ENCODE results near the gene FAM168B.

The FAM168B gene

DNA sequence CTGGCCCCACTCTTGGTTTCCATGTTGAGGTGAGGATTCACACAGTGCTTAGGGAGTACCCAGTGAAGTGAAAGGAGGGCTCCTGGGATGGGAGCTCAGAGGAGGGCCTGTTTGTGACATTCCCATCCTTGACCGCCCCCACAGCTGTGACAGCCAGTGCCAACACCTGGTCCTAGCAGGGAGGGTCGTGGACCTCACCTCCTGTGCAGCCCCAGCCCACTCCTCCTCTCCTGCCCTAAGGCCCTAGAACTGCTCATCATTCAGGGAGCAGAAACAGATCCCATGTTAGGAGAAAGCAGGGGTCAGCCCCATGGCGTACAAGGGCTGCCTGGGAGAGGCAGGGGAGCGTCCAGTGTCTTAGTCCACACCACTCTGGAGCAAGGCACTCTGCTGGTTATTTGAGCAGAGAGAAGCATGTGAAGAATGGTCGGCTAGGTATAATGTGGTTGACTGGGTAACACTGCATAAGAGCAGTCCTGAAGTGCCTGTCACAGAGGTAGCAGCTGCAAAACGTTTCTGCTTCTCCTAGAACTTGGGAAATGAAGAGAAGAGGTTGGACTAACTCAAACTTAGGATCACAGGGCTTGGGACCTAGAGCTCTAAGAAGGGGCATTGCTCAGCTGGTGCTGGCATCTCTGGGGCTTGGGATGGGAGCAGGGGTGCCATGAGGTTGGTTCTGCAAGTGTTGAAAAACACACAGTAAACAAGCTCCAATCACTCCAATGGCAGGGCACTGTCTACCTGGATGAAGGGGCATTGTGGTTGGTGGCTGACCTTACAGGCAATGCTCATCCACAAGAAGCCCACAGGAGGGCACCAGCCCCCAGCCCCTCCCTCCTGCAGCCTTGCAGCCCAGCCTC is 55.6 kb downstream of the FAM168B start:
- H3K4me3 ChIP-seq (ENCODE audit: low read depth, low read length), result no peak overlapping the region
- TF ChIP-seq CTCF (IDR thresholded peaks at IDR 0.05; ENCODE audit: control insufficient read depth, extremely low read depth, insufficient read depth), result no peak
- DNase-seq (ENCODE audit: low read depth), result no peak

DNA sequence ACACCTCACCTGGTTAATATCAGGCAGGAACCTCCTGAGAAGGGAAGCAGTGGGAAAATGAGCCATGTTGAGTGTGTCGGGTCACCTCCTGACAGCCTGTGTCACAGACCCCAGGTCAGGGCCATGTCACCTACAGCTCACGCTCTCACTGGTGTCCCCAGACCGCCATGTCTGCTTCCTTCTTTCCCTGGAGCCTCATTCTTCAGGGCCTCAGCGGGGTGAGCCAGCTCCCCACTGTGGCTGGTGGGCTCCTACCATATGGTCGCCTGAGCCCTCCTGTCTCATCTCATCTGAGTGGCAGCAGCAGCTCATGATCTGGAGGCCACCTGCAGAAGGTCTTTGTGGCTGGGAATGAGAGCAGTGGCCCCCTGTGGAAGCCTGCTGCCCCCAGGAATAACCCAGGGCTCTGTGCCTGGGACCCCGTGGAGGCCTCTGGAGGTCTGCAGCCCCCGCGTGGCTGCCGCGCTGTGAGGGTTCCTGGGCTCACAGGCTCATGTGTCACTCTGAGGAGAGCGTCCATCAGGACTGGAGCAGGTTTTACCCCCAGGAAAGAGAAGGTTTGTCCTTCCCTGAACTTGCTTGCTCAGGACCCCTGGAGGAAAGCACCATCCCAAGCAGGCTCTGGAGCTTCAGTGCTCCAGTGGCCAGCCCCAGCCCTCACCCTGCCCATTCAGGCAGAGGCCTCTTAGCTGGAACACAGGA is 56.4 kb downstream of the FAM168B start:
- no peak for TF ChIP-seq CTCF (IDR thresholded peaks at IDR 0.05; ENCODE audit: control insufficient read depth, extremely low read depth, insufficient read depth)
- H3K4me3 ChIP-seq (ENCODE audit: low read depth, low read length), result no peak overlapping the region
- no peak for DNase-seq (ENCODE audit: low read depth)

GRCh38 chr2:131036269-131036668 is 57.0 kb downstream of the FAM168B start:
- no peak for DNase-seq (ENCODE audit: low read depth)
- H3K4me3 ChIP-seq (ENCODE audit: low read depth, low read length), result no peak overlapping the region
- no peak for TF ChIP-seq CTCF (IDR thresholded peaks at IDR 0.05; ENCODE audit: control insufficient read depth, extremely low read depth, insufficient read depth)

GRCh38 chr2:131035826-131036231 is 57.4 kb downstream of the FAM168B start:
- no peak for TF ChIP-seq CTCF (IDR thresholded peaks at IDR 0.05; ENCODE audit: control insufficient read depth, extremely low read depth, insufficient read depth)
- no peak overlapping the region for H3K4me3 ChIP-seq (ENCODE audit: low read depth, low read length)
- no peak for DNase-seq (ENCODE audit: low read depth)

DNA sequence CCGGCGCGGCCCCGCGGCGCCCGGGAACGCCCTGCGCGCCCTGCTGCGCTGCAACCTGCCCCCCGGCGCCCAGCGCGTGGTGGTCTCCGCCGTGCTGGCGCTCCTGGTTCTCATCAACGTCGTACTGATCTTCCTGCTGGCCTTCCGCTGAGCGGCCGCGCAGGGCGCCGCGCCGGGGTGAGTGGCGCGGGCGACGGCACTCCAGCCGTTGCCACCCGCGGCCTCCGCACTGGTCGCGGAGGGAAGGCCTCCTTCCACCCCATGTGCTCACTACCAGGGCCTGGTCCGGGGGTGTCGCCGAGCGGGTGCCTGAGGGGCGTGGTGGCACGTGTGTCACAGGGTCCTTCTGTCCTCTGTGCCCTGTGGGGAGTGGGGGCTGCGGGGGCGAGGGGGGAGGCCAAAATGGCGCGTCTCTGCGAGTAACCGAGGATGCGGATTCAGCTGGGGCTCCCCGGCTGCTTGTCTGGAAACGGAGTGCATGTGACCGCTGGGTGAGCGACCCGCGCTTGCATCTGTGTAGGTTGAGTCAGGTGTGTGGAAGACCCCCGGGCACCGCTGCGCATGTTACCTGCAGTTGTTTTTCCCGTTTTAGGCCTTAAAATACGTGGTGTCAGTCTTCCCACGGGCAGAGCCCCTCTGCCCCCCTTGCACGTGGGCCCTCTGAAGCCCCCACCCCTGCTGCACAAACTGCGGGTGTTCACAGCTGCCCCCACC is 58.0 kb downstream of the FAM168B start:
- DNase-seq (ENCODE audit: low read depth), result no peak
- no peak for TF ChIP-seq CTCF (IDR thresholded peaks at IDR 0.05; ENCODE audit: control insufficient read depth, extremely low read depth, insufficient read depth)
- H3K4me3 ChIP-seq (ENCODE audit: low read depth, low read length), result no peak overlapping the region

DNA sequence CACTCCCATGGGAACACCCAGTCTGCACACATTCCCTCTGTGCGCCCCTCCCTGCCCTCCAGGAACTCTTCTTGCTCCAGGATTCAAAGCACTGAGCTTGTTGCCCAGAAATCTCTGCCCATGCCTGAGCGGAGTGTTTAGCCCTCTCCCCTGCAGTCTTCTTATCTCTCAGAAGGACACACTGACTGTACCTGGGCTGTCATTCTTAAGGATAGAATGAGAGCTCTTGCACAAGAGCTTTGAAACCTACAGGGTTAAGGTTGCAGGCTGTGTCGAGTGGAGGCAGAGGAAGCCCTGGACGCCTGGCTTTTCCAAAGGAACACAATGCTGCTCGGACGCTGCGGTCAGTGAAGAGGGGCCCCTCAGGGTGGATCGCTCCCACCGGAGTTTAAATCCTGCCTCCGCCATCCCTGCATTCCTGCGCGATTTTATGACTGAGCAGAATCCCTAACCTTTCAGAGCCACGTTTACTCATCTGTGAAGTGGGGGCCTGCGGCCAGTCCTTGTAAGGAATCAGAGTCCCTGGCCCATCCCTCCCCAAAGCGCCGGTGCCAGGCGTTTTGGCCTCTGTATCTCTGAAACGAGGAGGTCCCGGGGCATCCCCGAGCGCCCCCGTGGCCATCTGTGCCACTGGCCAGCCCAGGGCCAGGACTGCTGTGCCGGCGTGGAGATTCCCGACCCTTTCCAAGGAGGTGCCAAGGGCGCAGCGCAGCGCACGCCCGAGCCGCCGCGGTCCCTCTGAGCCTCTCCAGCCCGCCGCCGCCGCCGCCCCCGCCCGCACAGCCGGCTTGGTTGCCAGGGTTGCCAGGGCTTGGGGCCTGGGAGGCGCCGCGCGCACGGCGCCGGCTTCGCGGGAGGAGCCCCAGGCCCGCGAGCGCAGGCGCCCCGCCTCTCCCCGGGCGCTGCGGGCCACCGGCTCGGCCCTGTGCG is 58.9 kb downstream of the FAM168B start:
- H3K4me3 ChIP-seq (ENCODE audit: low read depth, low read length), result no peak overlapping the region
- no peak for TF ChIP-seq CTCF (IDR thresholded peaks at IDR 0.05; ENCODE audit: control insufficient read depth, extremely low read depth, insufficient read depth)
- no peak for DNase-seq (ENCODE audit: low read depth)

All from LNCaP clone FGC (cell line).